ENCODE data around the gene LGALS7. TPM values are rescaled to one million over a fixed set of nuclear protein-coding genes. Genes with fewer than 3 reads are reported as not detected.

Gene LGALS7
- total RNA-seq, 1 donor from 2014 or later: not detected

- peaks cover 5% of the 10 kb centered on the region for H3K27me3 Mint-ChIP-seq (ENCODE audit: low read depth, unreplicated experiment)
- H3K4me1 Mint-ChIP-seq (ENCODE audit: low read depth, unreplicated experiment): peaks cover 1% of the 10 kb centered on the region
- no peak for FAIRE-seq
- Histone ChIP-seq H3K4me3 (ENCODE audit: insufficient read depth, low read depth, low read length) (no peak overlapping the region), H3K4me2 (ENCODE audit: low read length) (peak overlapping the region; percentile 64), H3K9ac (ENCODE audit: low read length) (no peak overlapping the region), H2AFZ (ENCODE audit: low read depth, low read length) (no peak overlapping the region), H4K20me1 (ENCODE audit: insufficient read depth, low read length) (peaks cover 48% of the 10 kb centered on the region), H3K36me3 (ENCODE audit: insufficient read depth, low read length) (peaks cover 19% of the 10 kb centered on the region), H3K4me1 (ENCODE audit: insufficient read depth, low read length) (peaks cover 24% of the 10 kb centered on the region), H3K9me3 (ENCODE audit: insufficient read depth, low read depth, low read length) (no peaks in the 10 kb centered on the region), H3K79me2 (ENCODE audit: insufficient read depth, low read length) (peaks cover 5% of the 10 kb centered on the region), H3K27ac (ENCODE audit: low read depth, low read length) (no peak overlapping the region), H3K27me3 (ENCODE audit: insufficient read depth, low read length) (no peaks in the 10 kb centered on the region)
- TF ChIP-seq EZH2 (IDR thresholded peaks at IDR 0.05; ENCODE audit: insufficient read depth, low read length) (no peak), CTCF (IDR thresholded peaks at IDR 0.05; ENCODE audit: insufficient read depth, low read depth, low read length) (no peak)
- H3K4me3 Mint-ChIP-seq (ENCODE audit: unreplicated experiment): peak overlapping the region; percentile 57
- peaks cover 4% of the 10 kb centered on the region for H3K9me3 Mint-ChIP-seq (ENCODE audit: unreplicated experiment)
- DNase-seq (ENCODE audit: low read depth): no peak
- peaks cover 16% of the 10 kb centered on the region for H3K36me3 Mint-ChIP-seq (ENCODE audit: low read depth, unreplicated experiment)
- H3K27ac Mint-ChIP-seq (ENCODE audit: unreplicated experiment): no peak overlapping the region
Observed at GRCh38 chr19:38733493-38734175, 39.7 kb downstream of the LGALS7 start.

GRCh38 chr19:38733241-38733492, 40.1 kb downstream of the LGALS7 start:
- H3K4me1 ChIP-seq (ENCODE audit: insufficient read depth, low read length): peaks cover 24% of the 10 kb centered on the region
- peaks cover 51% of the 10 kb centered on the region for H4K20me1 ChIP-seq (ENCODE audit: insufficient read depth, low read length)
- H3K27me3 ChIP-seq (ENCODE audit: insufficient read depth, low read length): no peaks in the 10 kb centered on the region
- no peak overlapping the region for H3K27ac Mint-ChIP-seq (ENCODE audit: unreplicated experiment)
- peaks cover 16% of the 10 kb centered on the region for H3K36me3 Mint-ChIP-seq (ENCODE audit: low read depth, unreplicated experiment)
- H2AFZ ChIP-seq (ENCODE audit: low read depth, low read length): no peak overlapping the region
- TF ChIP-seq EZH2 (IDR thresholded peaks at IDR 0.05; ENCODE audit: insufficient read depth, low read length) (no peak), CTCF (IDR thresholded peaks at IDR 0.05; ENCODE audit: insufficient read depth, low read depth, low read length) (no peak)
- H3K4me2 ChIP-seq (ENCODE audit: low read length): no peak overlapping the region
- DNase-seq (ENCODE audit: low read depth): no peak
- peaks cover 5% of the 10 kb centered on the region for H3K79me2 ChIP-seq (ENCODE audit: insufficient read depth, low read length)
- H3K4me3 ChIP-seq (ENCODE audit: insufficient read depth, low read depth, low read length): no peak overlapping the region
- H3K9me3 Mint-ChIP-seq (ENCODE audit: unreplicated experiment): peaks cover 4% of the 10 kb centered on the region
- peaks cover 19% of the 10 kb centered on the region for H3K36me3 ChIP-seq (ENCODE audit: insufficient read depth, low read length)
- peaks cover 1% of the 10 kb centered on the region for H3K4me1 Mint-ChIP-seq (ENCODE audit: low read depth, unreplicated experiment)
- H3K27ac ChIP-seq (ENCODE audit: low read depth, low read length): no peak overlapping the region
- FAIRE-seq: no peak
- H3K9ac ChIP-seq (ENCODE audit: low read length): no peak overlapping the region
- H3K4me3 Mint-ChIP-seq (ENCODE audit: unreplicated experiment): no peak overlapping the region
- peaks cover 5% of the 10 kb centered on the region for H3K27me3 Mint-ChIP-seq (ENCODE audit: low read depth, unreplicated experiment)
- H3K9me3 ChIP-seq (ENCODE audit: insufficient read depth, low read depth, low read length): no peaks in the 10 kb centered on the region

- Histone ChIP-seq H3K9me3 (ENCODE audit: insufficient read depth, low read depth, low read length) (no peaks in the 10 kb centered on the region), H3K4me2 (ENCODE audit: low read length) (no peak overlapping the region), H3K36me3 (ENCODE audit: insufficient read depth, low read length) (peaks cover 23% of the 10 kb centered on the region), H3K79me2 (ENCODE audit: insufficient read depth, low read length) (peaks cover 10% of the 10 kb centered on the region), H3K9ac (ENCODE audit: low read length) (no peak overlapping the region), H3K27me3 (ENCODE audit: insufficient read depth, low read length) (no peaks in the 10 kb centered on the region), H3K4me1 (ENCODE audit: insufficient read depth, low read length) (peaks cover 33% of the 10 kb centered on the region), H4K20me1 (ENCODE audit: insufficient read depth, low read length) (peaks cover 54% of the 10 kb centered on the region), H3K27ac (ENCODE audit: low read depth, low read length) (no peak overlapping the region), H3K4me3 (ENCODE audit: insufficient read depth, low read depth, low read length) (no peak overlapping the region), H2AFZ (ENCODE audit: low read depth, low read length) (no peak overlapping the region)
- Mint-ChIP-seq H3K36me3 (ENCODE audit: low read depth, unreplicated experiment) (peaks cover 20% of the 10 kb centered on the region), H3K27me3 (ENCODE audit: low read depth, unreplicated experiment) (no peaks in the 10 kb centered on the region), H3K4me3 (ENCODE audit: unreplicated experiment) (no peak overlapping the region), H3K4me1 (ENCODE audit: low read depth, unreplicated experiment) (peaks cover 1% of the 10 kb centered on the region), H3K9me3 (ENCODE audit: unreplicated experiment) (no peaks in the 10 kb centered on the region), H3K27ac (ENCODE audit: unreplicated experiment) (peak overlapping the region; percentile 26)
- DNase-seq (ENCODE audit: low read depth) (no peak), FAIRE-seq (no peak)
- TF ChIP-seq CTCF (IDR thresholded peaks at IDR 0.05; ENCODE audit: insufficient read depth, low read depth, low read length): no peak
- no peak for TF ChIP-seq EZH2 (IDR thresholded peaks at IDR 0.05; ENCODE audit: insufficient read depth, low read length)
Observed at GRCh38 chr19:38731654-38732301, 41.5 kb downstream of the LGALS7 start.

Measured in astrocyte (in vitro differentiated cells and primary cell).